Progenitor cell of endocrine pancreas (in vitro differentiated cells): ENCODE data around the gene POU6F2. TPM values are rescaled to one million over a fixed set of nuclear protein-coding genes. Genes with fewer than 3 reads are reported as not detected.

Source experiments
- DNase-seq: peaks from one replicate; pipeline ENCODE4 v3.0.0; 2021; ENCODE audit warnings: low spot score; ENCODE audit not compliant: unreplicated experiment
- H3K27ac Mint-ChIP-seq: 2 replicates; pipeline ENCODE4 v1.8.0; 2021; ENCODE audit warnings: mild to moderate bottlenecking, moderate library complexity, mixed read lengths
- H3K27me3 Mint-ChIP-seq: 2 replicates; pipeline ENCODE4 v1.8.0; 2021; ENCODE audit warnings: mixed read lengths
- H3K36me3 Mint-ChIP-seq: 2 replicates; pipeline ENCODE4 v1.8.0; 2022; ENCODE audit warnings: mixed read lengths; ENCODE audit not compliant: insufficient read depth
- H3K4me1 Mint-ChIP-seq: 2 replicates; pipeline ENCODE4 v1.8.0; 2021; ENCODE audit warnings: low read depth, mixed read lengths
- H3K4me3 Mint-ChIP-seq: 2 replicates; pipeline ENCODE4 v1.8.0; 2021; ENCODE audit warnings: low read depth, mild to moderate bottlenecking, moderate library complexity, mixed read lengths
- H3K9me3 Mint-ChIP-seq: 2 replicates; pipeline ENCODE4 v1.8.0; 2021; ENCODE audit warnings: low read depth, mixed read lengths
- total RNA-seq: library from RNA; stranded (reverse); gene quantifications from 2 replicates; pipeline ENCODE4 v1.2.1, GENCODE V29; 2021
- TF ChIP-seq, protein P1 (sequence below): fragments of 200-600 bp; sonication (generic); IDR thresholded peaks from one replicate; pipeline ENCODE4 v1.5.0; 2021; ENCODE audit warnings: antibody characterized with exemption, mild to moderate bottlenecking; ENCODE audit not compliant: unreplicated experiment

POU6F2 gene
- total RNA-seq, 1 donor from 2014 or later, result 5.6 TPM

DNA sequence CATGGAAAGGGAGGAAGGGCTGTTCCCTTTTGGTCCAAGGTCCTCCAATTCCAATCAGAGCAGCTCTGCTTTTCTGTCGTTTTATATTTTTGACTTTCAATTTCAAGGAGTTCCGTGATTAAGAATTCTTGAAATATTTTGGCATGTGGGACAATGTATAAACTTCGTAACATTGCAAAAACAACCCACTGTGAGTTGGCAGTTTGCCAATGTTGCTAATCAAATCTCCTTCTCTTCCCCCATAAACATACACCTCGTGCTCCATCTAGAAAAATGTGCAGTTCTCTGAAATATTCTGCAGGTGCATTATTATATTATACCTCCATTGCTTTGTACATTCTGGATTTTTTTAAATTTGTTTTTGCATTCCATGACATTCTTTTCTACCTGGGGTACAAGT lies 49.8 kb downstream of the POU6F2 start:
- H3K27me3 Mint-ChIP-seq, result no peaks in the 10 kb centered on the region
- peaks cover 3% of the 10 kb centered on the region for H3K36me3 Mint-ChIP-seq
- no peak overlapping the region for H3K27ac Mint-ChIP-seq
- peaks cover 4% of the 10 kb centered on the region for H3K9me3 Mint-ChIP-seq
- H3K4me1 Mint-ChIP-seq, result no peaks in the 10 kb centered on the region
- DNase-seq, result no peak
- TF ChIP-seq, protein P1, sequence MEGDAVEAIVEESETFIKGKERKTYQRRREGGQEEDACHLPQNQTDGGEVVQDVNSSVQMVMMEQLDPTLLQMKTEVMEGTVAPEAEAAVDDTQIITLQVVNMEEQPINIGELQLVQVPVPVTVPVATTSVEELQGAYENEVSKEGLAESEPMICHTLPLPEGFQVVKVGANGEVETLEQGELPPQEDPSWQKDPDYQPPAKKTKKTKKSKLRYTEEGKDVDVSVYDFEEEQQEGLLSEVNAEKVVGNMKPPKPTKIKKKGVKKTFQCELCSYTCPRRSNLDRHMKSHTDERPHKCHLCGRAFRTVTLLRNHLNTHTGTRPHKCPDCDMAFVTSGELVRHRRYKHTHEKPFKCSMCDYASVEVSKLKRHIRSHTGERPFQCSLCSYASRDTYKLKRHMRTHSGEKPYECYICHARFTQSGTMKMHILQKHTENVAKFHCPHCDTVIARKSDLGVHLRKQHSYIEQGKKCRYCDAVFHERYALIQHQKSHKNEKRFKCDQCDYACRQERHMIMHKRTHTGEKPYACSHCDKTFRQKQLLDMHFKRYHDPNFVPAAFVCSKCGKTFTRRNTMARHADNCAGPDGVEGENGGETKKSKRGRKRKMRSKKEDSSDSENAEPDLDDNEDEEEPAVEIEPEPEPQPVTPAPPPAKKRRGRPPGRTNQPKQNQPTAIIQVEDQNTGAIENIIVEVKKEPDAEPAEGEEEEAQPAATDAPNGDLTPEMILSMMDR, result no peak
- no peak overlapping the region for H3K4me3 Mint-ChIP-seq

DNA sequence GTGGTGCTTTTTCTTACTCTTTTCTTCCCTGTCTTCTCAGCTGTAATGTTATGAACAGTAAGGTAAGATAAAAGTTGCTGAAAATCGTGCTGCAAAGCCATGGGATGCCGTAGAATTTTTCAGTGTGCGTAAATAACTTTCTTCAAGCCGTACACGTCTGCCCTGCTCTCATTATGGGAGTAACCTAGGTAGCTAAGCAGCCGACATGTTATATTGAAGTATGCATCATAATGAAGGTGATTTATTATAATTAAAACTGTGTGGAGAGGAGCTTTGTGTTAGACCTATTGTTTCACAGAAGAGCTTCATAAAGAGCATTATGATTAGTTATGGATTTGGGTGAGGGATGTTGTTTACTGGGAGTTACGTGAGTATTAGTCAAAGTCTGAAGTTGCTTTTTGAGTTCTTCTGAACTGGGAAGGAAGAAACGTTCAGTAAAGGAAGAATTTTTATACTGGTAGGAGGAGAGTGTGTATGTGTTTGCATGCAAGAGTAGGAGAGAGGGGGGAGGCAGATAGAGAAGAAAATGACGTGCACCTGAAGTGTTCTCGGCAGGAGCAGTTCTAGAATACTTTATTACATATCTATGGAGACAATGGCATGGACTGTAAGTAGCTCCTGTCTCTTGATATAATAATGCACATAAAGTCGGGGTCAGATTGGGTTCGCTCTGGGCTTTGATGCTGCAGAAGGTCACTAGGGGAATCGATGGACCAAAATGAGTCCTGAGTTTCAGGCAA lies 56.3 kb downstream of the POU6F2 start:
- H3K36me3 Mint-ChIP-seq, result no peaks in the 10 kb centered on the region
- peaks cover 6% of the 10 kb centered on the region for H3K27me3 Mint-ChIP-seq
- no peaks in the 10 kb centered on the region for H3K9me3 Mint-ChIP-seq
- no peak overlapping the region for H3K27ac Mint-ChIP-seq
- no peak for DNase-seq
- TF ChIP-seq, protein P1, result no peak
- peaks cover 2% of the 10 kb centered on the region for H3K4me1 Mint-ChIP-seq
- no peak overlapping the region for H3K4me3 Mint-ChIP-seq

DNA sequence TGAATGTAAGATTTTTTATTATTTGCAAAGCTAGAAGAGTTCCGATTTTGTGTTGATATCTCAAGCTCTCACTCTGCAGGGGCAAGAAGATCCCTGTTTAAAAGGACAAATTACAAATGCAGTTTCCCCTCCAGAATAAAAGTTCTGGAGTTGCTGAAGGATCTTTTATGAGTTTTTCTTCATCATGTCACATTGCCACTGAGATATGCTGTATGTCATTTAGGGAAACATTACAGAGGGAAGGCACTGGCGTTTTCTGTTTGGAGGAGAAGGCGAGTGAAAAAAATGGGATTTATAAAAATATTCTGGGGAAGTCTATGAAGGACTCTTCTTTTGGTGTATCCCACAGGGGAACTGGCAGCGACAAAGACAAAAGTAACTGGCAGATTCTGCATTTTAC lies 57.4 kb downstream of the POU6F2 start:
- Mint-ChIP-seq H3K9me3 (no peaks in the 10 kb centered on the region), H3K36me3 (no peaks in the 10 kb centered on the region), H3K27me3 (peaks cover 6% of the 10 kb centered on the region), H3K27ac (no peak overlapping the region), H3K4me1 (peaks cover 2% of the 10 kb centered on the region), H3K4me3 (no peak overlapping the region)
- DNase-seq, result no peak
- TF ChIP-seq, protein P1, result no peak

DNA sequence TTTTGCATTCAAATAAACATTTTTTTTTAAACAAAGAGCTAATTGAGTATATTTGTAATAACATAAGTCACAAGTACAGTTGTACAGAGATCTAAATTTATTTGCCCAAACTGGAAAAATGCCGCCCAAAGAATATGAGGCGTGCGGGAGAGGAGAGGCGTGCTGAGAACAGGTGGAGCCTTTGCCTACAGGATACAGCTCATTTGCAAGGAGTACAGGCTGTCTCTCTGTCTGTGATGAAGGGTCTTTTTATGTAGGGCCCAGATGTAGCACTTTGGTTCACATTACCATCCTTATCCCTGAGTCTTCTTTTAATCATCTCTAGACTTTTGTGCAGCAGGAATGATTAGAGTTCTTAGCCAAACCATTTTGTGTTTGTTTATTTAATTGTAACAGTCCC lies 58.2 kb downstream of the POU6F2 start:
- Mint-ChIP-seq H3K27me3 (peaks cover 6% of the 10 kb centered on the region), H3K9me3 (no peaks in the 10 kb centered on the region), H3K27ac (peak overlapping the region; percentile 69), H3K4me3 (no peak overlapping the region), H3K36me3 (no peaks in the 10 kb centered on the region), H3K4me1 (peaks cover 2% of the 10 kb centered on the region)
- TF ChIP-seq, protein P1, result no peak
- DNase-seq, result no peak

DNA sequence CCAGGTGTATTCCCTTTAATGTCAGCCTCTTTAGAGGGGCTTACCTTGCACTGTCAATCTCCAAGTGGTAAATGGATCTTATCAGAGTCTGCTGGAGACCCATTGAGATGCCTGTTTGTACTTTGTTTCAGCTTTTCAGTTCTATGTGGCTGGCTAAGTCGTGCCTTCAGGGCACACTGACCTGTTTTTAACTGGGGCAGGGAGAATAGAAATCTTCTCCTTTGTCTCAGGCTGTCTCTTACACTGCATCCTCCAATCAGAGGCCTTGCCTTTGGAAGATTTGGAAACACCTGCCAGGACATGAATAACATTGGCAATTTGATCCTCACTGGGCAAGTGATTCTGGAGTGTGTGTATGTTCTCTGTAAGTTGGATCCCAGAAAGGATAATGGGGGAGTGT lies 65.0 kb downstream of the POU6F2 start:
- TF ChIP-seq, protein P1, result no peak
- H3K27me3 Mint-ChIP-seq, result no peaks in the 10 kb centered on the region
- no peak overlapping the region for H3K27ac Mint-ChIP-seq
- no peaks in the 10 kb centered on the region for H3K36me3 Mint-ChIP-seq
- no peaks in the 10 kb centered on the region for H3K4me1 Mint-ChIP-seq
- no peak overlapping the region for H3K4me3 Mint-ChIP-seq
- no peaks in the 10 kb centered on the region for H3K9me3 Mint-ChIP-seq
- DNase-seq, result no peak
